Ovary (tissue), 9 donors: ENCODE data around the gene HTRA1. TPM values are rescaled to one million over a fixed set of nuclear protein-coding genes. Genes with fewer than 3 reads are reported as not detected.

Experiments used
- DNase-seq, 5 donors: peaks; one replicate each; pipeline ENCODE4 v3.0.0-alpha.2; 2019 to 2020
- H3K27ac ChIP-seq, 2 donors: fragments of 200-600 bp; one replicate each; pipeline versions ENCODE4 v1.5.1 to v1.8.0; 2019 to 2022
- H3K27me3 ChIP-seq: fragments of 200-600 bp; one replicate; pipeline ENCODE4 v1.8.0; 2022
- H3K36me3 ChIP-seq: fragments of 200-600 bp; sonication (generic); one replicate; pipeline ENCODE4 v1.5.1; 2019
- H3K4me1 ChIP-seq: one replicate; pipeline ENCODE4 v1.8.1; 2013; ENCODE audit warnings: mild to moderate bottlenecking, moderate library complexity; ENCODE audit not compliant: insufficient read depth
- H3K4me3 ChIP-seq: fragments of 200-600 bp; sonication (generic); one replicate; pipeline ENCODE4 v1.5.1; 2017
- H3K9me3 ChIP-seq, 2 donors: fragments of 200-600 bp in 1 of 2; sonication (generic) in 1 of 2; one replicate each; pipeline versions ENCODE4 v1.5.1 to v1.8.1; 2013 to 2019; ENCODE audit warnings: mild to moderate bottlenecking in 1 of 2, moderate library complexity in 1 of 2
- CTCF ChIP-seq, 3 donors: fragments of 450-650 bp in 2 of 3; fragments of 200-600 bp in 1 of 3; IDR thresholded peaks; one replicate each; pipeline versions ENCODE4 v1.5.1 to v1.8.0; 2016 to 2022; ENCODE audit warnings: antibody characterized with exemption in 3 of 3, mild to moderate bottlenecking in 1 of 3
- EP300 ChIP-seq: sonication (generic); formaldehyde crosslinking; IDR thresholded peaks from one replicate; pipeline ENCODE4 v1.6.1; 2017; ENCODE audit warnings: antibody characterized with exemption
- POLR2A ChIP-seq: fragments of 450-650 bp; IDR thresholded peaks from one replicate; pipeline ENCODE4 v1.6.1; 2017; ENCODE audit warnings: antibody characterized with exemption, mild to moderate bottlenecking, moderate library complexity
- WGBS, 3 donors: extraction: QIAGEN DNeasy Blood & Tissue Kit in 1 of 3; methylation state at CpG; one replicate each; pipeline versions ENCODE4 v1.1.5 to v1.1.7; 2013 to 2017; 5-methylcytosine and 5-hydroxymethylcytosine counted together
- intact Hi-C, 4 donors: fragments of 100-400 bp; cut with DNase I; formaldehyde crosslinking; loops; one replicate each; pipeline versions ENCODE4 v1.11.0 to v1.15.1; 2022 to 2023
- polyA plus RNA-seq, 2 donors: library from polyadenylated mRNA; stranded (reverse); fragments of 200-250 nt in 1 of 2; fragments of 350-450 nt in 1 of 2; fragmentation: Illumina TruSeq in 1 of 2; extraction: RNeasy Lipid Tissue Mini Kit (QIAGEN cat#74804) in 1 of 2; gene quantifications; one replicate each; pipeline ENCODE4 v1.2.3, GENCODE V29; 2013 to 2014
- total RNA-seq, 7 donors: library from RNA; depleted of rRNA in 2 of 7; stranded (reverse); fragments of >200 nt in 2 of 7; fragmentation: NEBNext Ultra II Directional in 3 of 7; extraction: Animal tissue kit (Norgen Biotek cat#: 25700) in 3 of 7; gene quantifications; one replicate each; pipeline versions ENCODE4 v1.1.0 to v1.2.4, GENCODE V29; 2016 to 2023
- donor health status: DM: no; HTN: no; CAD: no; lungs with moderate emphysema.
- donor health status: DM: no; HTN: no; CAD: no.
- donor health status: Bipolar disorder and iron deficiency.
- donor health status: DM: yes; HTN: yes; CAD: no.
- donor health status: DM: no; HTN: no; CAD: no.
- donor health status: DM: yes; HTN: yes; CAD: no.

Gene HTRA1
- total and polyA plus RNA-seq, 9 donors: 194 to 947 (median 356) TPM

GRCh38 chr10:122455376-122456079 is 5.8 kb upstream of the HTRA1 start:
- H3K4me3 ChIP-seq: no peak overlapping the region
- no peak for DNase-seq
- TF ChIP-seq EP300 (no peak), POLR2A (no peak), CTCF (IDR thresholded peaks at IDR 0.05) (no peak)
- H3K36me3 ChIP-seq: no peaks in the 10 kb centered on the region
- no peaks in the 10 kb centered on the region for H3K27me3 ChIP-seq
- intact Hi-C loops: no loop called here
- peaks cover 17% of the 10 kb centered on the region for H3K4me1 ChIP-seq
- WGBS, 3 donors: 85 to 91% (median 87%) methylated on average over 11 of the region's 11 CpGs
- H3K9me3 ChIP-seq: no peaks in the 10 kb centered on the region
- H3K27ac ChIP-seq: no peak overlapping the region

GRCh38 chr10:122457934-122458333 is 3.4 kb upstream of the HTRA1 start:
- no peaks in the 10 kb centered on the region for H3K9me3 ChIP-seq
- H3K4me3 ChIP-seq: no peak overlapping the region
- DNase-seq: no peak
- WGBS, 3 donors: 82 to 90% (median 85%) methylated on average over 5 of the region's 5 CpGs
- TF ChIP-seq POLR2A (no peak), CTCF (IDR thresholded peaks at IDR 0.05) (no peak), EP300 (no peak)
- H3K27me3 ChIP-seq: no peaks in the 10 kb centered on the region
- peaks cover 17% of the 10 kb centered on the region for H3K4me1 ChIP-seq
- no peak overlapping the region for H3K27ac ChIP-seq
- H3K36me3 ChIP-seq: no peaks in the 10 kb centered on the region
- intact Hi-C loops: no loop called here

- peak overlapping the region in 1 of 2 donors; percentile 90 for H3K27ac ChIP-seq
- WGBS, 3 donors: 90 to 96% (median 94%) methylated on average over 6 of the region's 6 CpGs
- H3K4me3 ChIP-seq: no peak overlapping the region
- TF ChIP-seq POLR2A (no peak), CTCF (IDR thresholded peaks at IDR 0.05) (no peak), EP300 (no peak)
- no peaks in the 10 kb centered on the region for H3K9me3 ChIP-seq
- no peaks in the 10 kb centered on the region for H3K36me3 ChIP-seq
- intact Hi-C loops: no loop called here
- no peak for DNase-seq
- H3K27me3 ChIP-seq: no peaks in the 10 kb centered on the region
- H3K4me1 ChIP-seq: peaks cover 17% of the 10 kb centered on the region
Observed at GRCh38 chr10:122458693-122459092, 2.7 kb upstream of the HTRA1 start.

- no peaks in the 10 kb centered on the region for H3K27me3 ChIP-seq
- H3K4me1 ChIP-seq: peaks cover 25% of the 10 kb centered on the region
- no peaks in the 10 kb centered on the region for H3K9me3 ChIP-seq
- no peak overlapping the region for H3K4me3 ChIP-seq
- no peaks in the 10 kb centered on the region for H3K36me3 ChIP-seq
- peak in 1 of 3 donors; percentile 3 for TF ChIP-seq CTCF (IDR thresholded peaks at IDR 0.05)
- TF ChIP-seq EP300: no peak
- peak; percentile 58 to 75 (median 72) for DNase-seq
- peak overlapping the region; percentile 1 to 90 for H3K27ac ChIP-seq
- 21 to 36% (median 22%) methylated on average over 14 of the region's 14 CpGs for WGBS, 3 donors
- intact Hi-C loops: loop anchor here in 2 of 4 donors (5.0 to 10.0 kb wide), 2 partner anchors 38 to 105 kb away; partner anchors contain the start of gene DMBT1 (in 1 of the 2)
Observed at GRCh38 chr10:122459561-122460273, 1.6 kb upstream of the HTRA1 start.
